WTC11 (cell line): ENCODE data around the gene CDH1. TPM values are rescaled to one million over a fixed set of nuclear protein-coding genes. Genes with fewer than 3 reads are reported as not detected.

Source experiments
- ATAC-seq: fragments of 200-7000 bp; cut with Tn5 transposase; 2 replicates; pipeline ENCODE4 v1.10.0; 2021; ENCODE audit warnings: mild to moderate bottlenecking, moderate library complexity
- CTCF ChIA-PET: fragments of 300-600 bp; sonication (Branson Sonifier 250); formaldehyde crosslinking; loops from one replicate; lab custom pipeline; 2021; ENCODE audit warnings: antibody characterized with exemption; lab: Charles Lee
- POLR2A ChIA-PET: fragments of 350-600 bp; sonication (Branson Sonifier 250); formaldehyde crosslinking; loops from one replicate; lab custom pipeline; 2021; ENCODE audit warnings: antibody characterized with exemption; lab: Charles Lee
- DNase-seq: peaks from one replicate; pipeline ENCODE4 v3.0.0; 2021; ENCODE audit warnings: low spot score
- H3K27ac Mint-ChIP-seq: 2 replicates; pipeline ENCODE4 v1.8.0; 2021; ENCODE audit warnings: mixed read lengths
- H3K27me3 Mint-ChIP-seq: 2 replicates; pipeline ENCODE4 v1.8.0; 2021; ENCODE audit warnings: low read depth, mild to moderate bottlenecking, moderate library complexity, mixed read lengths
- H3K36me3 Mint-ChIP-seq: 2 replicates; pipeline ENCODE4 v1.8.0; 2021; ENCODE audit warnings: mixed read lengths
- H3K4me1 Mint-ChIP-seq: 2 replicates; pipeline ENCODE4 v1.8.0; 2022; ENCODE audit warnings: mixed read lengths
- H3K4me3 Mint-ChIP-seq: 2 replicates; pipeline ENCODE4 v1.8.0; 2021; ENCODE audit warnings: mild to moderate bottlenecking, moderate library complexity, mixed read lengths
- H3K9me3 Mint-ChIP-seq: 2 replicates; pipeline ENCODE4 v1.8.0; 2021; ENCODE audit warnings: mixed read lengths
- AFF4 ChIP-seq: sonication (generic); formaldehyde crosslinking; IDR thresholded peaks from 2 replicates; pipeline ENCODE4 v1.8.1; 2023; ENCODE audit warnings: mild to moderate bottlenecking, missing genetic modification reagents, borderline replicate concordance
- ATF1 ChIP-seq: sonication (generic); formaldehyde crosslinking; IDR thresholded peaks from 2 replicates; pipeline ENCODE4 v1.8.1; 2023; ENCODE audit warnings: mild to moderate bottlenecking, moderate library complexity, missing genetic modification reagents
- E2F1 ChIP-seq: sonication (generic); formaldehyde crosslinking; IDR thresholded peaks from 2 replicates; pipeline ENCODE4 v1.8.0; 2022; ENCODE audit warnings: mild to moderate bottlenecking, missing genetic modification reagents
- EMX1 ChIP-seq: fragments of 250-450 bp; sonication (Bioruptor Pico); IDR thresholded peaks from 2 replicates; pipeline ENCODE4 v1.8.0; 2021; ENCODE audit warnings: mild to moderate bottlenecking
- ESRRA ChIP-seq: sonication (generic); formaldehyde crosslinking; IDR thresholded peaks from 2 replicates; pipeline ENCODE4 v1.8.1; 2022; ENCODE audit warnings: mild to moderate bottlenecking, missing genetic modification reagents, borderline replicate concordance
- FOXJ3 ChIP-seq: sonication (generic); formaldehyde crosslinking; IDR thresholded peaks from 2 replicates; pipeline ENCODE4 v1.9.0; 2021; ENCODE audit warnings: missing genetic modification reagents, mild to moderate bottlenecking, borderline replicate concordance
- FOXP4 ChIP-seq: sonication (generic); formaldehyde crosslinking; IDR thresholded peaks from 2 replicates; pipeline ENCODE4 v1.8.0; 2022; ENCODE audit warnings: mild to moderate bottlenecking, missing genetic modification reagents
- GTF2I ChIP-seq: fragments of 250-450 bp; sonication (Bioruptor Pico); conservative IDR thresholded peaks from 2 replicates; pipeline ENCODE4 v1.4.0; 2021; ENCODE audit warnings: mild to moderate bottlenecking
- IRF2 ChIP-seq: sonication (generic); formaldehyde crosslinking; IDR thresholded peaks from 2 replicates; pipeline ENCODE4 v1.8.0; 2022; ENCODE audit warnings: low read depth, missing genetic modification reagents, borderline replicate concordance
- NFATC4 ChIP-seq: fragments of 250-450 bp; sonication (Bioruptor Pico); IDR thresholded peaks from 2 replicates; pipeline ENCODE4 v1.9.0; 2021; ENCODE audit warnings: mild to moderate bottlenecking
- NR2C2 ChIP-seq: sonication (generic); formaldehyde crosslinking; IDR thresholded peaks from 2 replicates; pipeline ENCODE4 v1.8.0; 2022; ENCODE audit warnings: mild to moderate bottlenecking, missing genetic modification reagents
- RELA ChIP-seq: sonication (generic); formaldehyde crosslinking; IDR thresholded peaks from 2 replicates; pipeline ENCODE4 v1.8.1; 2022; ENCODE audit warnings: missing genetic modification reagents, mild to moderate bottlenecking, borderline replicate concordance
- SMAD3 ChIP-seq: sonication (generic); formaldehyde crosslinking; IDR thresholded peaks from 2 replicates; pipeline ENCODE4 v1.8.0; 2022; ENCODE audit warnings: missing genetic modification reagents, mild to moderate bottlenecking, borderline replicate concordance
- TEAD1 ChIP-seq: sonication (generic); formaldehyde crosslinking; IDR thresholded peaks from 2 replicates; pipeline ENCODE4 v1.8.0; 2022; ENCODE audit warnings: mild to moderate bottlenecking, missing genetic modification reagents
- USF1 ChIP-seq: sonication (generic); formaldehyde crosslinking; IDR thresholded peaks from 2 replicates; pipeline ENCODE4 v1.8.0; 2022; ENCODE audit warnings: mild to moderate bottlenecking, missing genetic modification reagents
- USF2 ChIP-seq: sonication (generic); formaldehyde crosslinking; IDR thresholded peaks from 2 replicates; pipeline ENCODE4 v1.8.1; 2023; ENCODE audit warnings: mild to moderate bottlenecking, missing genetic modification reagents, moderate library complexity
- ZNF219 ChIP-seq: sonication (generic); formaldehyde crosslinking; IDR thresholded peaks from 2 replicates; pipeline ENCODE4 v1.8.0; 2023; ENCODE audit warnings: missing genetic modification reagents, mild to moderate bottlenecking, borderline replicate concordance
- ZNF232 ChIP-seq: sonication (generic); formaldehyde crosslinking; IDR thresholded peaks from 2 replicates; pipeline ENCODE4 v1.8.0; 2022; ENCODE audit warnings: mild to moderate bottlenecking, missing genetic modification reagents
- ZNF317 ChIP-seq: sonication (generic); formaldehyde crosslinking; IDR thresholded peaks from 2 replicates; pipeline ENCODE4 v1.8.1; 2023; ENCODE audit warnings: low read depth, mild to moderate bottlenecking, moderate library complexity, missing genetic modification reagents, borderline replicate concordance
- ZNF671 ChIP-seq: fragments of 250-450 bp; sonication (Bioruptor Pico); IDR thresholded peaks from 2 replicates; pipeline ENCODE4 v1.8.0; 2021; ENCODE audit warnings: mild to moderate bottlenecking
- ZSCAN18 ChIP-seq: fragments of 250-450 bp; sonication (Bioruptor Pico); IDR thresholded peaks from 2 replicates; pipeline ENCODE4 v2.1.2; 2022; ENCODE audit warnings: mild to moderate bottlenecking, moderate library complexity
- total RNA-seq: library from RNA; stranded (reverse); gene quantifications from 3 replicates; pipeline ENCODE4 v1.2.3, GENCODE V29; 2021

The CDH1 gene
- total RNA-seq, 1 experiment from 2014 or later: 278 TPM

GRCh38 chr16:68707340-68708152, 29.5 kb upstream of the CDH1 start (continued):
- TF ChIP-seq ZNF671 (CRISPR knock-in tag): no peak
- no peak for TF ChIP-seq USF1 (CRISPR knock-in tag)
- TF ChIP-seq NFATC4 (CRISPR knock-in tag): no peak
- TF ChIP-seq USF2 (CRISPR knock-in tag): no peak
- no peak for TF ChIP-seq IRF2 (CRISPR knock-in tag)
- no peak for TF ChIP-seq RELA (CRISPR knock-in tag)
- TF ChIP-seq ATF1 (CRISPR knock-in tag): no peak
- no peak for TF ChIP-seq FOXP4 (CRISPR knock-in tag)

GRCh38 chr16:68710211-68710610, 26.9 kb upstream of the CDH1 start:
- no peaks in the 10 kb centered on the region for H3K9me3 Mint-ChIP-seq
- H3K36me3 Mint-ChIP-seq: no peaks in the 10 kb centered on the region
- CTCF ChIA-PET: no interaction called here
- no peaks in the 10 kb centered on the region for H3K27me3 Mint-ChIP-seq
- DNase-seq (no peak), ATAC-seq (no peak)
- peaks cover 42% of the 10 kb centered on the region for H3K4me1 Mint-ChIP-seq
- TF ChIP-seq ZNF219: no peak
- no peak for TF ChIP-seq TEAD1 (CRISPR knock-in tag)
- TF ChIP-seq ESRRA (CRISPR knock-in tag): no peak
- TF ChIP-seq ZNF317 (CRISPR knock-in tag): no peak
- no peak for TF ChIP-seq ZSCAN18 (CRISPR knock-in tag)
- TF ChIP-seq E2F1 (CRISPR knock-in tag): no peak
- TF ChIP-seq ZNF232 (CRISPR knock-in tag): no peak
- no peak overlapping the region for H3K27ac Mint-ChIP-seq
- no peak overlapping the region for H3K4me3 Mint-ChIP-seq
- POLR2A ChIA-PET: no interaction called here

- Mint-ChIP-seq H3K4me3 (no peak overlapping the region), H3K27me3 (no peaks in the 10 kb centered on the region), H3K4me1 (peaks cover 48% of the 10 kb centered on the region), H3K9me3 (no peaks in the 10 kb centered on the region), H3K27ac (no peak overlapping the region; the same call in 1 of the 2 replicates), H3K36me3 (no peaks in the 10 kb centered on the region)
- ChIA-PET CTCF (interaction anchor here (1.0 kb wide), 1 partner anchor 89 kb away, joined by 4 read pairs; no protein-coding TSS in a partner anchor), POLR2A (no interaction called here)
- no peak for ATAC-seq
- DNase-seq: no peak
- TF ChIP-seq AFF4 (CRISPR knock-in tag): no peak
- TF ChIP-seq EMX1 (CRISPR knock-in tag): no peak
- TF ChIP-seq GTF2I (CRISPR knock-in tag): no peak
- no peak for TF ChIP-seq SMAD3
- no peak for TF ChIP-seq FOXJ3
- TF ChIP-seq NR2C2: no peak
- TF ChIP-seq TEAD1 (CRISPR knock-in tag): no peak
- TF ChIP-seq USF2 (CRISPR knock-in tag): no peak
Measured at GRCh38 chr16:68711421-68712139, 25.5 kb upstream of the CDH1 start.
